C4-2B (cell line): ENCODE data around the gene TUBGCP5.

Experiments used
- H3K27ac ChIP-seq: fragments of 450-650 bp; 2 replicates; pipeline ENCODE4 v1.5.1; 2017
- ZFX ChIP-seq: fragments of 450-650 bp; IDR thresholded peaks from 2 replicates; pipeline ENCODE4 v1.6.1; 2017
- TF ChIP-seq, protein P1 (sequence below): fragments of 450-650 bp; conservative IDR thresholded peaks from 2 replicates; pipeline ENCODE4 v1.5.1; 2017; ENCODE audit warnings: mild to moderate bottlenecking

Gene TUBGCP5

DNA sequence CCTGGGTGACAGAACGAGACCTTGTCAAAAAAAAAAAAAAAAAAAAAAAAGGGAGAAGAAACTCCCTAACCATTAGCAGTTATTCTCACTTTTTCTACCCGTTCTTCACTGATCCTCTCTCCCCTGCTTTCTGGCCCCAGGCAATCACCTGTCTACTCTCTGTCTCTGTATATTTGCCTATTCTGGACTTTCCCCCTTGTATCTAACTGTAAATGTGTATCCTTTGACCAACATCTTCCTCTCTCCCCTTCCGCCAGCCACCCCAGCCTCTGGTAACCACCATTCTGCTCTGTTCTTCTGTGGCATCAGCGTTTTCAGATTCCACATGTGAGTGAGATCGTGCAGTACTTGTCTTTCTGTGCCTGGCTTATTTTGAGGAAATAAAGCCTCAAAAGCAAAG is 66.1 kb downstream of the TUBGCP5 start:
- no peak for TF ChIP-seq ZFX
- H3K27ac ChIP-seq: no peak overlapping the region

DNA sequence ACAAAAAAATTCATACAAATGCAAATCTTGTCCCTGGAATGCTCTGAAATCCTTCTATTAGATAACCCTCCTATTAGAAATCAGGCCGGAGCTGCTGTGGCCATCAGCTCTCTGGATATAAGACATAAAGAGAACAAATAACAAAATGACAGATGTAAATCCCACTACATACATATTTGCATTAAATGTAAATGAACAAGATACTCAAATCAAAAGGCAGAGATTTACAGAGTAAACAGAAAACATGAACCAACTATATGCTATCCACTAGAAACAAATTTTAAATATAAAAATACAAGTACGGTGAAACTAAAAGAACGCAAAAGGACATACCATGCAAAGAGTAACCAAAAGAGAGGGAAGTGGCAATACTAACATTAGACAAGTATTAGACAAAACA is 69.9 kb downstream of the TUBGCP5 start:
- no peak overlapping the region for H3K27ac ChIP-seq
- TF ChIP-seq ZFX: no peak
- TF ChIP-seq, protein P1, sequence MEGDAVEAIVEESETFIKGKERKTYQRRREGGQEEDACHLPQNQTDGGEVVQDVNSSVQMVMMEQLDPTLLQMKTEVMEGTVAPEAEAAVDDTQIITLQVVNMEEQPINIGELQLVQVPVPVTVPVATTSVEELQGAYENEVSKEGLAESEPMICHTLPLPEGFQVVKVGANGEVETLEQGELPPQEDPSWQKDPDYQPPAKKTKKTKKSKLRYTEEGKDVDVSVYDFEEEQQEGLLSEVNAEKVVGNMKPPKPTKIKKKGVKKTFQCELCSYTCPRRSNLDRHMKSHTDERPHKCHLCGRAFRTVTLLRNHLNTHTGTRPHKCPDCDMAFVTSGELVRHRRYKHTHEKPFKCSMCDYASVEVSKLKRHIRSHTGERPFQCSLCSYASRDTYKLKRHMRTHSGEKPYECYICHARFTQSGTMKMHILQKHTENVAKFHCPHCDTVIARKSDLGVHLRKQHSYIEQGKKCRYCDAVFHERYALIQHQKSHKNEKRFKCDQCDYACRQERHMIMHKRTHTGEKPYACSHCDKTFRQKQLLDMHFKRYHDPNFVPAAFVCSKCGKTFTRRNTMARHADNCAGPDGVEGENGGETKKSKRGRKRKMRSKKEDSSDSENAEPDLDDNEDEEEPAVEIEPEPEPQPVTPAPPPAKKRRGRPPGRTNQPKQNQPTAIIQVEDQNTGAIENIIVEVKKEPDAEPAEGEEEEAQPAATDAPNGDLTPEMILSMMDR: no peak

DNA sequence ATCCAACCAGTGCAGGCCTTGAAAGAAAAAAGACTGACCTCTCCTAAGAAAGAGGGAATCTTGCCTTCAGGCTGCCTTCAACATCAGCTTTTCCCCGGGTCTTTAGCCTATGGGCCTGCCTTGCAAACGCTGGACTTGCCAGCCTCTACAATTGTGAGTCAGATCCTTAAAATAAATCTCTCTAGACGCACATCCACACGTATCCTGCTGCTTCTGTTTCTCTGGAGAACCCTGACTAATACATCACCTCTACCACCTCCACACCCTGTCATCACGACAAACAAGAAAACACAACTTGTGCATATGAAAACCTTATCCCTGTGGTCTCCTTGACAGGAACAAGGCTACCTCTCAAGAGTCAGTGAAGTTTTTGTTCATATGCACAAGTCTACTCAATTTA is 71.0 kb downstream of the TUBGCP5 start:
- H3K27ac ChIP-seq: no peak overlapping the region
- TF ChIP-seq, protein P1: no peak
- TF ChIP-seq ZFX: no peak

DNA sequence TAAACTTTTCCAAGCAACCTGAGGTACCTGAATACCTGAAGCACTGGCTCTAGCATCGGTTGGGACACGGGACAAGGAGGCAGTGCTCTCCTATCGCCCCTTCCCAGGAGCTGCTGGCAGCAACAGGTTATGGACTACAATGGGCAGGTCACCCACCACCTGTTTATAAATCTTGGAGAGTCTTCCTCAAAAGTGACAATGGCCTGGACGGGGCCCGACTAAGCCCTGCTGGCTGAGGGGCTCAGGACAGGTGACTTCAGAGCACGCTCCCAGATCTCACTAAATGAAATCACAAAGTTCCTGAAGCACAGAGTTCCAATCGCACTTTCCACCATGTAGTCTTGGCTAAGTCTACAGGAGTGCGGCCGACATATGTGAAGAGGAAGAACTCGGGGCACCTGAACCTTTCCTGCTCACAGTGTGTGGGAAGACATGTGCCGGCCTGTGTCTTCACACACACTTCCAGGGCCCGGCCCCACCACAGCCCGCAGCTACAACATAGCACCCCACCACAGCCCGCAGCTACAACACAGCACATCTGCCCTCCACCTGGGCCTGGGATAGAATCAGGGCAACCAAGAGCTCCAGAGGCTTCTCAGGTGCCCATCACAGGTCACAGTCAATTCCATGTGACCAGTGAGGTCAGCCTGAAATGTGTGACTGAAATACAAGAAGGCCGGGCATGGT is 72.1 kb downstream of the TUBGCP5 start:
- TF ChIP-seq, protein P1: no peak
- TF ChIP-seq ZFX: no peak
- H3K27ac ChIP-seq: no peak overlapping the region

DNA sequence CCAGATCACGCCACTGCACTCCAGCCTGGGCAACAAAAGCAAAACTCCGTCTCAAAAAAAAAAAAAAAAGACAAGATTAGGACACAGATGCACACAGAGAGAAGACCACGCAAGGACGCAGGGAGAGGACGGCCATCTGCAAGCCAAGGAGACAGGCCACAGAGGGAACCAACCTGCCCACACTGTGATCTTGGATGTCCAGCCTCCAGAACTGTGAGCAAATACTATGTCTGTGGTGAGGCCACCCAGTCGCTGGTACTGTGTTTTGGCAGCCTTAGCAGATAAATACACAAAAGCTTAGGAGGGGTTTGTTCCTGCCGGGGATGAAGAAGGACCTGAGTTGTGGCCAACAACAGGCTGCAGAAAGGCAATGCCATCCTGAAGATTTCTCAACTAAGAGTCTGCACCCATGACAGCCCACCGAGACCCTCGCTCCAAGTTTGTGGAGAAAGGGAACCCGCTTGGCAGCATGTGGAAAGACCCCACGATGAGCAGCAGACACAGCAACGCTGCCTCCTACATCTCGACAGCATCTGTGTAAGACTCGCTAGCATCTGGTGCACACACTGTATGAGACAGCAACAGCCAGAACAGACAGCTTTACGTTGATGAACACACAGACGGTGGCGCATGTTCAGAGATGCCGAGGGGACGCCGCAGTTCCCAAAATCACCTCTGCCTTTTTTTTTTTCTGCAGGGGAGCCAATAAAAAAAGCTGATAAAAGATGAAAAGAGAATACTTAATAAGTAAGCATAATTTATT is 72.9 kb downstream of the TUBGCP5 start:
- no peak for TF ChIP-seq ZFX
- TF ChIP-seq, protein P1: no peak

DNA sequence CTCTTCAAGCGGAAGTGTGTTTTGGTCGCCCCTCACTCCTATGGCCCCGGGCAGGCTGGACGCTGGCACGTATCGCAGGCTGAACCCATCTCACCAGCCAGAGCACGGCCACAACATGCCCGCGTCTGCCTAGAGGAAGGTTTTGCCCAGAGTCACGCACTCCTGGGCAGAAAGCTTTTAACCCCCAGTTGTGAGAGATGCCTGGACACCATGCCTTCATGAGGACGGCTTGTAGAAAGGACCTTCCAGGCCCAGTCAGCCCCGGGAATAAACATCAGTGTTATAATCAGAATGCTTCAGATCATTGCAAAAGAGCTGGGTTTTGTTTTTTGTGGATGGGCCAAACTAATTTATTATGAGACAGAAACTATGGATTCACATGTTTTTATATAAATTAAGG is 75.7 kb downstream of the TUBGCP5 start:
- TF ChIP-seq ZFX: no peak
- TF ChIP-seq, protein P1: no peak
- no peak overlapping the region for H3K27ac ChIP-seq

More for the DNA sequence above, 72.9 kb downstream of the TUBGCP5 start:
- H3K27ac ChIP-seq: no peak overlapping the region

DNA sequence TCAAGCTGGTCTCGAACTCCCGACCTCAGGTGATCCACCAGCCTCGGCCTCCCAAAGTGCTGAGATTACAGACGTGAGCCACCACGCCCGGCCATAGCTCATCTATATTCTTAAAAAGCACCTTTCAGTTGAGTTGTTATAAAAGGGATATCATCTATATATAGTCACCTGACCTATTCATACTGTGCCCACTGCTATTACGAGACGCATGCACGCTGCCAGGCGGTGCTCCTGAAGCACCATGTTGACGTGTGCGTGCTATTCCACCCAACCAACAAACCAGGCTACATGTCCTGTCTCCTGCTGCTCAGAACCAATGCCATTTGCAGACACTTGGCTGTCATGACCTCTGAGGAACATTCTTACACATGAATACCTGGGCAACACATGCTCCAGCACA is 76.8 kb downstream of the TUBGCP5 start:
- TF ChIP-seq ZFX: no peak
- TF ChIP-seq, protein P1: no peak
- no peak overlapping the region for H3K27ac ChIP-seq

DNA sequence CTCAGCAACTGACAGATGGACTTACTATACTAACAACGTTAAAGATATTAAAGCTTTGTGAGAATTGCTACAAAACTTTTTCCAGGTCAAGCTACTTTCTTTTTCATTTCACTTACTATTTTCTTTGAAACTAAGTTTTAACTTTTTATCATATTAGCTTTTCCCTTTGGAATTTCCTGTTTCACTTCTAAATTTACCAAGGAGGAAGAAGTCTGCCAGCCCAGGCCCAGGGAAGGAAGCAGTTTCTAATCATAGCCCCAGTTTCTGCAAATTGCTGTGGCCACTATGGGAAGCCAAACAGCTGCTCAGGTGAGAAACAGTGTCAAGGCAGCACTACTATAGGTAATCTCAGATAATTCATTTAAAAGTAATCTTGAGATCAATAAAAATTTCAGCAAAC is 77.6 kb downstream of the TUBGCP5 start:
- no peak for TF ChIP-seq ZFX
- TF ChIP-seq, protein P1: no peak
- no peak overlapping the region for H3K27ac ChIP-seq
